H1 (cell line): Measurements from ENCODE around the gene ABL2. TPM values are rescaled to one million over a fixed set of nuclear protein-coding genes. Genes with fewer than 3 reads are reported as not detected.

Experiments used
- CTCF ChIA-PET: fragments of 300-600 bp; sonication (Branson Sonifier 250); formaldehyde crosslinking; loops from one replicate; lab custom pipeline; 2021; ENCODE audit not compliant: partially characterized antibody; lab: Charles Lee
- POLR2A ChIA-PET: fragments of 300-600 bp; sonication (Branson Sonifier 250); formaldehyde crosslinking; loops from one replicate; lab custom pipeline; 2021; ENCODE audit warnings: inconsistent platforms; ENCODE audit not compliant: partially characterized antibody; lab: Charles Lee
- DNase-seq, 2 experiments: peaks; one replicate each; pipeline versions ENCODE4 v3.0.0 to v3.0.0-alpha.2; 2010 to 2022; ENCODE audit warnings: low spot score in 2 of 2, low read depth in 1 of 2, mixed read lengths in 1 of 2
- FAIRE-seq: peaks from 2 replicates; lab custom pipeline; 2011; peaks lifted over from hg19 to GRCh38; lab: Jason Lieb, UNC
- H2AFZ ChIP-seq: 2 replicates; pipeline ENCODE4 v1.8.1; 2012; ENCODE audit warnings: low read length, inconsistent platforms
- H2AK5ac ChIP-seq: 2 replicates; pipeline ENCODE4 v1.6.1; 2013; ENCODE audit warnings: low read depth, low read length
- H2BK120ac ChIP-seq: replicated peaks from 2 replicates; pipeline ENCODE3; 2013; ENCODE audit warnings: low read depth, low read length, inconsistent platforms
- H2BK12ac ChIP-seq: 2 replicates; pipeline ENCODE4 v1.6.1; 2013; ENCODE audit warnings: low read depth, low read length
- H2BK15ac ChIP-seq: 2 replicates; pipeline ENCODE4 v1.6.1; 2013; ENCODE audit warnings: low read length
- H2BK20ac ChIP-seq: 2 replicates; pipeline ENCODE4 v1.6.1; 2013; ENCODE audit warnings: low read length
- H2BK5ac ChIP-seq: 2 replicates; pipeline ENCODE4 v1.6.1; 2013; ENCODE audit warnings: low read depth, low read length
- H3K14ac ChIP-seq: 2 replicates; pipeline ENCODE4 v1.6.1; 2013; ENCODE audit warnings: inconsistent platforms; ENCODE audit not compliant: insufficient read length
- H3K18ac ChIP-seq: 2 replicates; pipeline ENCODE4 v1.6.1; 2013; ENCODE audit warnings: low read length; ENCODE audit errors: extremely low read depth
- H3K23ac ChIP-seq: 2 replicates; pipeline ENCODE4 v1.6.1; 2013; ENCODE audit warnings: inconsistent platforms; ENCODE audit not compliant: insufficient read length
- H3K23me2 ChIP-seq: 2 replicates; pipeline ENCODE4 v1.6.1; 2013; ENCODE audit warnings: low read depth, low read length
- H3K27ac ChIP-seq: 2 replicates; pipeline ENCODE4 v1.6.1; 2011; ENCODE audit warnings: low read depth, low read length, inconsistent platforms
- H3K27me3 ChIP-seq, 4 experiments: replicated peaks in 1 of 4; 1 replicate in 1 of 4; 2 replicates in 3 of 4; pipeline versions ENCODE4 v1.6.1 to v1.8.1; 2011 to 2013; ENCODE audit warnings: low read length in 3 of 4, mild to moderate bottlenecking in 3 of 4, inconsistent platforms in 2 of 4, mixed read lengths in 2 of 4, moderate library complexity in 1 of 4; ENCODE audit not compliant: control insufficient read depth in 3 of 4, insufficient read depth in 3 of 4; ENCODE audit errors: extremely low read depth in 1 of 4
- H3K36me3 ChIP-seq, 4 experiments: 2 replicates each; pipeline versions ENCODE4 v1.6.1 to v1.8.1; 2011 to 2013; ENCODE audit warnings: mild to moderate bottlenecking in 4 of 4, low read length in 3 of 4, moderate library complexity in 2 of 4, control low read depth in 1 of 4, inconsistent platforms in 1 of 4; ENCODE audit not compliant: insufficient read depth in 4 of 4, control insufficient read depth in 2 of 4
- H3K4ac ChIP-seq: replicated peaks from 2 replicates; pipeline ENCODE3; 2013; ENCODE audit warnings: low read length, low read depth, mixed read lengths, inconsistent platforms; ENCODE audit not compliant: insufficient read length
- H3K4me1 ChIP-seq, 4 experiments: replicated peaks in 1 of 4; 1 replicate in 1 of 4; 2 replicates in 3 of 4; pipeline versions ENCODE4 v1.6.1 to v1.8.1; 2011 to 2013; ENCODE audit warnings: low read length in 3 of 4, inconsistent platforms in 2 of 4, mixed read lengths in 1 of 4; ENCODE audit not compliant: insufficient read depth in 4 of 4, control insufficient read depth in 3 of 4
- H3K4me2 ChIP-seq, 2 experiments: 2 replicates each; pipeline versions ENCODE4 v1.6.1 to v1.8.1; 2011 to 2013; ENCODE audit warnings: low read depth in 2 of 2, low read length in 2 of 2, control low read depth in 1 of 2, inconsistent platforms in 1 of 2, mild to moderate bottlenecking in 1 of 2; ENCODE audit not compliant: insufficient read depth in 1 of 2
- H3K4me3 ChIP-seq, 4 experiments: fragments of 200-600, 300-600 bp in 1 of 4; sonication (generic), shearing (Covaris generic), sonication (Bioruptor Twin) in 1 of 4; 2 replicates each; pipeline versions ENCODE4 v1.5.1 to v1.8.1; 2011 to 2016; ENCODE audit warnings: low read length in 4 of 4, low read depth in 3 of 4, control low read depth in 2 of 4, inconsistent platforms in 2 of 4, mild to moderate bottlenecking in 2 of 4, mixed read lengths in 1 of 4, moderate library complexity in 1 of 4; ENCODE audit not compliant: insufficient read depth in 2 of 4; ENCODE audit errors: extremely low read depth in 1 of 4
- H3K56ac ChIP-seq: replicated peaks from 2 replicates; pipeline ENCODE3; 2013; ENCODE audit warnings: low read depth, mild to moderate bottlenecking, mixed read lengths, low read length, inconsistent platforms; ENCODE audit not compliant: insufficient read length
- H3K79me1 ChIP-seq: 2 replicates; pipeline ENCODE4 v1.6.1; 2013; ENCODE audit warnings: low read depth, low read length, control low read depth
- H3K79me2 ChIP-seq, 2 experiments: 2 replicates each; pipeline versions ENCODE4 v1.6.1 to v1.8.1; 2012 to 2013; ENCODE audit warnings: low read length in 2 of 2, mild to moderate bottlenecking in 2 of 2, inconsistent platforms in 1 of 2; ENCODE audit not compliant: insufficient read depth in 2 of 2, control insufficient read depth in 1 of 2
- H3K9ac ChIP-seq, 4 experiments: replicated peaks in 1 of 4; 1 replicate in 1 of 4; 2 replicates in 3 of 4; pipeline versions ENCODE4 v1.6.1 to v1.8.1; 2011 to 2013; ENCODE audit warnings: low read depth in 3 of 4, low read length in 3 of 4, control low read depth in 2 of 4, mild to moderate bottlenecking in 2 of 4, moderate library complexity in 2 of 4, inconsistent platforms in 1 of 4; ENCODE audit errors: extremely low read depth in 1 of 4
- H3K9me3 ChIP-seq, 2 experiments: 2 replicates each; pipeline versions ENCODE4 v1.6.1 to v1.8.1; 2012 to 2013; ENCODE audit warnings: mild to moderate bottlenecking in 2 of 2, moderate library complexity in 2 of 2, control low read depth in 1 of 2, inconsistent platforms in 1 of 2, low read depth in 1 of 2, low read length in 1 of 2, mixed read lengths in 1 of 2; ENCODE audit not compliant: insufficient read depth in 2 of 2
- H4K20me1 ChIP-seq, 2 experiments: replicated peaks in 1 of 2; 2 replicates each; pipeline versions ENCODE3 to v1.8.1; 2011 to 2013; ENCODE audit warnings: inconsistent platforms in 2 of 2, low read length in 2 of 2, mild to moderate bottlenecking in 1 of 2; ENCODE audit not compliant: insufficient read depth in 2 of 2, control insufficient read depth in 1 of 2
- H4K5ac ChIP-seq: 2 replicates; pipeline ENCODE4 v1.6.1; 2013; ENCODE audit warnings: low read length, low read depth, mixed read lengths, inconsistent platforms; ENCODE audit not compliant: insufficient read length
- H4K8ac ChIP-seq: 2 replicates; pipeline ENCODE4 v1.8.0; 2013; ENCODE audit warnings: mild to moderate bottlenecking, moderate library complexity, low read length, inconsistent platforms; ENCODE audit not compliant: insufficient read depth; ENCODE audit errors: extremely low read depth
- H4K91ac ChIP-seq: replicated peaks from 2 replicates; pipeline ENCODE3; 2013; ENCODE audit warnings: low read length, mixed read lengths, inconsistent platforms; ENCODE audit not compliant: insufficient read length
- BACH1 ChIP-seq: IDR thresholded peaks from 2 replicates; pipeline ENCODE4 v1.6.1; 2012; ENCODE audit warnings: low read length, improper control_type of control experiment
- CBX5 ChIP-seq: fragments of 300-800, 300-1000 bp; sonication (generic); IDR thresholded peaks from 2 replicates; pipeline ENCODE4 v1.7.1; 2016; ENCODE audit warnings: antibody characterized with exemption, low read length, low read depth
- CREB1 ChIP-seq: IDR thresholded peaks from 2 replicates; pipeline ENCODE4 v1.6.1; 2012; ENCODE audit warnings: inconsistent platforms
- HDAC6 ChIP-seq: IDR thresholded peaks from one replicate; pipeline ENCODE4 v1.7.1; 2012; ENCODE audit warnings: low read depth, mild to moderate bottlenecking, inconsistent platforms, low read length, moderate library complexity
- MAX ChIP-seq: IDR thresholded peaks from 2 replicates; pipeline ENCODE4 v1.6.1; 2012; ENCODE audit warnings: inconsistent platforms
- PHF8 ChIP-seq: fragments of 200-600 bp; sonication (generic); conservative IDR thresholded peaks from 2 replicates; pipeline ENCODE4 v1.7.1; 2012; ENCODE audit warnings: low read depth, mild to moderate bottlenecking, inconsistent platforms, low read length, moderate library complexity
- POU5F1 ChIP-seq: IDR thresholded peaks from 2 replicates; pipeline ENCODE4 v1.6.1; 2011; ENCODE audit warnings: low read depth, mild to moderate bottlenecking, low read length, moderate library complexity
- RNF2 ChIP-seq: fragments of 200-900, 300-1000 bp; sonication (generic); IDR thresholded peaks from 2 replicates; pipeline ENCODE4 v1.7.1; 2016; ENCODE audit warnings: borderline replicate concordance, low read depth, mild to moderate bottlenecking, antibody characterized with exemption, low read length; ENCODE audit not compliant: poor library complexity, severe bottlenecking; ENCODE audit errors: missing control alignments
- TAF1 ChIP-seq: IDR thresholded peaks from 2 replicates; pipeline ENCODE4 v1.6.1; 2011; ENCODE audit warnings: mild to moderate bottlenecking, low read depth, low read length
- TAF7 ChIP-seq: optimal IDR thresholded peaks from 2 replicates; pipeline ENCODE3; 2011; ENCODE audit warnings: low read depth, mild to moderate bottlenecking, inconsistent platforms, low read length, moderate library complexity, borderline replicate concordance
- TCF12 ChIP-seq: IDR thresholded peaks from 2 replicates; pipeline ENCODE4 v1.6.1; 2011; ENCODE audit warnings: low read depth, mild to moderate bottlenecking, low read length
- TEAD4 ChIP-seq: IDR thresholded peaks from 2 replicates; pipeline ENCODE4 v1.6.1; 2012; ENCODE audit warnings: low read depth, low read length, inconsistent platforms, mixed read lengths
- ZNF274 ChIP-seq: IDR thresholded peaks from 2 replicates; pipeline ENCODE4 v1.7.0; 2012; ENCODE audit warnings: low read length, borderline replicate concordance; ENCODE audit errors: extremely low read depth
- WGBS, 2 experiments: shearing (Covaris generic) in 1 of 2; methylation state at CpG; one replicate each; pipeline versions ENCODE4 v1.1.6 to v1.1.7; 2013 to 2015; ENCODE audit warnings: low lambda C conversion rate in 2 of 2, mixed read lengths in 2 of 2, inconsistent platforms in 1 of 2, low coverage in 1 of 2, missing lambda C conversion rate in 1 of 2; ENCODE audit not compliant: insufficient replicate concordance in 2 of 2, insufficient coverage in 1 of 2, insufficient read length in 1 of 2; ENCODE audit errors: extremely low coverage in 1 of 2, missing lambda C conversion rate in 1 of 2; 5-methylcytosine and 5-hydroxymethylcytosine counted together
- polyA plus RNA-seq, 7 experiments: library from polyadenylated mRNA; depleted of rRNA in 3 of 7; stranded (reverse) in 5 of 7; unstranded in 2 of 7; fragments of >200 nt in 5 of 7; fragments of 200-250 nt in 2 of 7; gene quantifications; 1 replicate in 5 of 7; 2 replicates in 1 of 7; 4 replicates in 1 of 7; pipeline versions ENCODE4 v1.2.1 to v1.2.3, GENCODE V29; 2011 to 2013; ENCODE audit warnings: missing spikeins in 2 of 7, mixed read lengths in 2 of 7
- total RNA-seq: library from RNA; stranded (reverse); fragmentation: NEBNext Ultra II Directional; extraction: Animal tissue kit (Norgen Biotek cat#: 25700); gene quantifications from 2 replicates; pipeline ENCODE4 v1.2.1, GENCODE V29; 2021

ABL2 gene
- total and polyA plus RNA-seq, 2 of the 8 experiments (the other 6 are each of a cell fraction or from before 2014, with no cell fraction given), result 4.5 to 19.1 TPM

- CTCF ChIA-PET, result interaction anchor here (0.6 to 1.7 kb wide), 5 partner anchors 10 to 98 kb away, joined by 3 to 6 read pairs (median 4); partner anchors contain the start of gene TOR3A
- TF ChIP-seq TAF1 (no peak), RNF2 (no peak), TAF7 (no peak), CBX5 (no peak), PHF8 (no peak), POU5F1 (no peak), TEAD4 (no peak), MAX (no peak), CREB1 (no peak), BACH1 (no peak), TCF12 (no peak), ZNF274 (no peak), HDAC6 (no peak)
Observed at GRCh38 chr1:179095377-179095776, 134.1 kb downstream of the ABL2 start.

More at GRCh38 chr1:179095377-179095776, 134.1 kb downstream of the ABL2 start:
- no peak overlapping the region for H4K8ac ChIP-seq
- no peak overlapping the region for H2BK5ac ChIP-seq
- H3K4me2 ChIP-seq, result no peak overlapping the region
- no peak overlapping the region for H2BK120ac ChIP-seq
- no peaks in the 10 kb centered on the region for H3K27me3 ChIP-seq
- H2AK5ac ChIP-seq, result no peak overlapping the region
- 95% methylated on average over 4 of the region's 4 CpGs; no CpG with 5 or more reads in 1 of the 2 experiments for WGBS, 2 experiments
- no peak overlapping the region for H3K9ac ChIP-seq
- H4K91ac ChIP-seq, result no peak overlapping the region
- no peak overlapping the region for H2BK20ac ChIP-seq
- H2BK15ac ChIP-seq, result no peak overlapping the region
- no peaks in the 10 kb centered on the region for H3K23me2 ChIP-seq
- H3K4ac ChIP-seq, result no peak overlapping the region
- H2BK12ac ChIP-seq, result no peak overlapping the region
- no peak overlapping the region for H3K4me3 ChIP-seq
- no peak overlapping the region for H3K23ac ChIP-seq
- peaks cover 0 to 5% (median 0%) of the 10 kb centered on the region in 4 experiments; a peak in 1 of 7 replicates for H3K4me1 ChIP-seq
- H3K79me2 ChIP-seq, result peaks cover 0 to 10% of the 10 kb centered on the region in 2 experiments; a peak in 1 of 4 replicates
- peaks cover 9 to 42% (median 32%) of the 10 kb centered on the region in 4 experiments for H3K36me3 ChIP-seq
- H3K79me1 ChIP-seq, result peaks cover 4% of the 10 kb centered on the region; the same call in 1 of the 2 replicates
- no peaks in the 10 kb centered on the region for H3K9me3 ChIP-seq
- no peak overlapping the region for H3K18ac ChIP-seq
- H4K20me1 ChIP-seq, result peaks cover 2 to 5% of the 10 kb centered on the region in 2 experiments
- H2AFZ ChIP-seq, result no peak overlapping the region
- DNase-seq (no peak), FAIRE-seq (no peak)
- no peak overlapping the region for H3K27ac ChIP-seq
- POLR2A ChIA-PET, result interaction anchor here (0.7 to 1.6 kb wide), 3 partner anchors 11 to 48 kb away, joined by 3 to 5 read pairs (median 3); no protein-coding TSS in a partner anchor
- H3K56ac ChIP-seq, result no peak overlapping the region
- no peak overlapping the region for H3K14ac ChIP-seq
- no peak overlapping the region for H4K5ac ChIP-seq
